Measurements from ENCODE around the gene OR12D3. TPM values are rescaled to one million over a fixed set of nuclear protein-coding genes. Genes with fewer than 3 reads are reported as not detected.

The OR12D3 gene
- total and polyA plus RNA-seq, 10 of the 15 experiments (the other 5 are each of a cell fraction or from before 2014, with no cell fraction given), result not detected

GRCh38 chr6:29325777-29326176 lies 49.3 kb downstream of the OR12D3 start:
- ATAC-seq, result no peak
- no peak overlapping the region for H3K4me2 ChIP-seq (ENCODE audit: control insufficient read depth, insufficient read depth)
- no peaks in the 10 kb centered on the region for H3K4me1 ChIP-seq (ENCODE audit: control insufficient read depth, insufficient read depth, low read length)
- intact Hi-C loops (cut with micrococcal nuclease; ENCODE audit: unreplicated experiment), result no loop called here
- H3K79me2 ChIP-seq (ENCODE audit: control insufficient read depth, insufficient read depth, low read length), result no peaks in the 10 kb centered on the region
- WGBS (ENCODE audit: insufficient coverage, insufficient replicate concordance, low lambda C conversion rate, missing lambda C conversion rate), result 32% methylated on average over 4 of the region's 4 CpGs
- TF ChIP-seq CHD2 (IDR thresholded peaks at IDR 0.05; ENCODE audit: borderline replicate concordance, low read depth, low read length), result no peak
- TF ChIP-seq SIN3A (IDR thresholded peaks at IDR 0.05; ENCODE audit: low read depth, low read length), result no peak
- TF ChIP-seq EGR1 (IDR thresholded peaks at IDR 0.05; ENCODE audit: borderline replicate concordance in 1 of 2, low read depth in 2 of 2, low read length in 2 of 2), result no peak
- no peak for TF ChIP-seq E2F4 (IDR thresholded peaks at IDR 0.05; ENCODE audit: low read depth, low read length)
- TF ChIP-seq TCF3 (IDR thresholded peaks at IDR 0.05; ENCODE audit: borderline replicate concordance, insufficient read depth, low read depth, low read length), result no peak
- TF ChIP-seq, protein P1, sequence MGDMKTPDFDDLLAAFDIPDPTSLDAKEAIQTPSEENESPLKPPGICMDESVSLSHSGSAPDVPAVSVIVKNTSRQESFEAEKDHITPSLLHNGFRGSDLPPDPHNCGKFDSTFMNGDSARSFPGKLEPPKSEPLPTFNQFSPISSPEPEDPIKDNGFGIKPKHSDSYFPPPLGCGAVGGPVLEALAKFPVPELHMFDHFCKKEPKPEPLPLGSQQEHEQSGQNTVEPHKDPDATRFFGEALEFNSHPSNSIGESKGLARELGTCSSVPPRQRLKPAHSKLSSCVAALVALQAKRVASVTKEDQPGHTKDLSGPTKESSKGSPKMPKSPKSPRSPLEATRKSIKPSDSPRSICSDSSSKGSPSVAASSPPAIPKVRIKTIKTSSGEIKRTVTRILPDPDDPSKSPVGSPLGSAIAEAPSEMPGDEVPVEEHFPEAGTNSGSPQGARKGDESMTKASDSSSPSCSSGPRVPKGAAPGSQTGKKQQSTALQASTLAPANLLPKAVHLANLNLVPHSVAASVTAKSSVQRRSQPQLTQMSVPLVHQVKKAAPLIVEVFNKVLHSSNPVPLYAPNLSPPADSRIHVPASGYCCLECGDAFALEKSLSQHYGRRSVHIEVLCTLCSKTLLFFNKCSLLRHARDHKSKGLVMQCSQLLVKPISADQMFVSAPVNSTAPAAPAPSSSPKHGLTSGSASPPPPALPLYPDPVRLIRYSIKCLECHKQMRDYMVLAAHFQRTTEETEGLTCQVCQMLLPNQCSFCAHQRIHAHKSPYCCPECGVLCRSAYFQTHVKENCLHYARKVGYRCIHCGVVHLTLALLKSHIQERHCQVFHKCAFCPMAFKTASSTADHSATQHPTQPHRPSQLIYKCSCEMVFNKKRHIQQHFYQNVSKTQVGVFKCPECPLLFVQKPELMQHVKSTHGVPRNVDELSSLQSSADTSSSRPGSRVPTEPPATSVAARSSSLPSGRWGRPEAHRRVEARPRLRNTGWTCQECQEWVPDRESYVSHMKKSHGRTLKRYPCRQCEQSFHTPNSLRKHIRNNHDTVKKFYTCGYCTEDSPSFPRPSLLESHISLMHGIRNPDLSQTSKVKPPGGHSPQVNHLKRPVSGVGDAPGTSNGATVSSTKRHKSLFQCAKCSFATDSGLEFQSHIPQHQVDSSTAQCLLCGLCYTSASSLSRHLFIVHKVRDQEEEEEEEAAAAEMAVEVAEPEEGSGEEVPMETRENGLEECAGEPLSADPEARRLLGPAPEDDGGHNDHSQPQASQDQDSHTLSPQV (IDR thresholded peaks at IDR 0.05), result no peak
- TF ChIP-seq ZNF207 (IDR thresholded peaks at IDR 0.05; ENCODE audit: borderline replicate concordance), result no peak
- ChIA-PET RAD21 (ENCODE audit: unreplicated experiment) (no interaction called here), CTCF (no interaction called here), POLR2A (no interaction called here), SMC1A (ENCODE audit: uncharacterized antibody, unreplicated experiment) (interaction anchor here (0.7 to 0.8 kb wide), 2 partner anchors 9 to 45 kb away, joined by 3 read pairs; no protein-coding TSS in a partner anchor)
- FAIRE-seq, result no peak
- no peak overlapping the region for H2AFZ ChIP-seq (ENCODE audit: control insufficient read depth, low read depth, low read length)
- no peak for DNase-seq (ENCODE audit: low read depth, low spot score)
- no peak overlapping the region for H3K27ac ChIP-seq (ENCODE audit: control insufficient read depth, insufficient read depth)
- H3K9ac ChIP-seq (ENCODE audit: control insufficient read depth, insufficient read depth, low read length), result no peak overlapping the region
- in situ Hi-C loops (cut with MboI), result no loop called here
- no peaks in the 10 kb centered on the region for H3K27me3 ChIP-seq (replicated peaks in 1 of 2; ENCODE audit: control insufficient read depth in 2 of 2, insufficient read depth in 2 of 2, low read length in 1 of 2)
- H3K4me3 ChIP-seq, result no peak overlapping the region
- no peaks in the 10 kb centered on the region for H3K9me3 ChIP-seq (replicated peaks; ENCODE audit: control insufficient read depth, insufficient read depth, low read length)
- no peaks in the 10 kb centered on the region for H4K20me1 ChIP-seq (ENCODE audit: control insufficient read depth, insufficient read depth)
- BruUV-seq (replicated peaks), result no TSS peak
- H3K36me3 ChIP-seq (ENCODE audit: control insufficient read depth in 2 of 2, insufficient read depth in 2 of 2, low read length in 1 of 2), result no peaks in the 10 kb centered on the region

Other genes with a start within 250 kb of the OR12D3 start
Only the 7 nearest of the 11 such genes appear.
- not detected in 2 replicates for gene OR14J1, start 73.6 kb downstream of the OR12D3 start, total RNA-seq (2014; rRNA removed)
- gene OR14J1, start 73.6 kb downstream of the OR12D3 start, total RNA-seq (2014; rRNA removed; fragmentation: Illumina TruSeq; extraction: Trizol), result not detected in 2 replicates
- not detected in 2 replicates for gene OR14J1, start 73.6 kb downstream of the OR12D3 start, total RNA-seq (2021)
- not detected in 2 replicates for gene OR14J1, start 73.6 kb downstream of the OR12D3 start, polyA plus RNA-seq (2011; rRNA removed)
- gene OR14J1, start 73.6 kb downstream of the OR12D3 start, polyA plus RNA-seq (2014; fragmentation: Illumina TruSeq; extraction: Trizol), result not detected in 2 replicates
- not detected for gene OR14J1, start 73.6 kb downstream of the OR12D3 start, polyA plus RNA-seq (2014; fragmentation: Nextera tagmentation; extraction: Ambion mirVana)
- not detected in 2 replicates for gene OR14J1, start 73.6 kb downstream of the OR12D3 start, polyA plus RNA-seq (2014; rRNA removed)
- not detected for gene OR14J1, start 73.6 kb downstream of the OR12D3 start, polyA plus RNA-seq (2016; fragmentation: Nextera tagmentation; extraction: Ambion mirVana)
- not detected in 2 replicates for gene OR5V1, start 6.4 kb downstream of the OR12D3 start, total RNA-seq (2014; rRNA removed)
- gene OR5V1, start 6.4 kb downstream of the OR12D3 start, total RNA-seq (2014; rRNA removed; fragmentation: Illumina TruSeq; extraction: Trizol), result not detected in 2 replicates
- gene OR5V1, start 6.4 kb downstream of the OR12D3 start, total RNA-seq (2021), result not detected in 2 replicates
- not detected in 2 replicates for gene OR5V1, start 6.4 kb downstream of the OR12D3 start, polyA plus RNA-seq (2011; rRNA removed)
- not detected in 2 replicates for gene OR5V1, start 6.4 kb downstream of the OR12D3 start, polyA plus RNA-seq (2014; fragmentation: Illumina TruSeq; extraction: Trizol)
- gene OR5V1, start 6.4 kb downstream of the OR12D3 start, polyA plus RNA-seq (2014; fragmentation: Nextera tagmentation; extraction: Ambion mirVana), result not detected
- gene OR5V1, start 6.4 kb downstream of the OR12D3 start, polyA plus RNA-seq (2014; rRNA removed), result not detected in 2 replicates
- not detected for gene OR5V1, start 6.4 kb downstream of the OR12D3 start, polyA plus RNA-seq (2016; fragmentation: Nextera tagmentation; extraction: Ambion mirVana)
- not detected in 2 replicates for gene OR12D2, start 20.3 kb upstream of the OR12D3 start, total RNA-seq (2014; rRNA removed)
- gene OR12D2, start 20.3 kb upstream of the OR12D3 start, total RNA-seq (2014; rRNA removed; fragmentation: Illumina TruSeq; extraction: Trizol), result not detected in 2 replicates
- gene OR12D2, start 20.3 kb upstream of the OR12D3 start, total RNA-seq (2021), result not detected in 2 replicates
- gene OR12D2, start 20.3 kb upstream of the OR12D3 start, polyA plus RNA-seq (2011; rRNA removed), result not detected in 2 replicates
- not detected in 2 replicates for gene OR12D2, start 20.3 kb upstream of the OR12D3 start, polyA plus RNA-seq (2014; fragmentation: Illumina TruSeq; extraction: Trizol)
- gene OR12D2, start 20.3 kb upstream of the OR12D3 start, polyA plus RNA-seq (2014; fragmentation: Nextera tagmentation; extraction: Ambion mirVana), result not detected
- not detected in 2 replicates for gene OR12D2, start 20.3 kb upstream of the OR12D3 start, polyA plus RNA-seq (2014; rRNA removed)
- not detected for gene OR12D2, start 20.3 kb upstream of the OR12D3 start, polyA plus RNA-seq (2016; fragmentation: Nextera tagmentation; extraction: Ambion mirVana)
- not detected in 2 replicates for gene OR12D1, start 39.6 kb upstream of the OR12D3 start, total RNA-seq (2014; rRNA removed)
- gene OR12D1, start 39.6 kb upstream of the OR12D3 start, total RNA-seq (2014; rRNA removed; fragmentation: Illumina TruSeq; extraction: Trizol), result not detected in 2 replicates
- not detected in 2 replicates for gene OR12D1, start 39.6 kb upstream of the OR12D3 start, total RNA-seq (2021)
- not detected in 2 replicates for gene OR12D1, start 39.6 kb upstream of the OR12D3 start, polyA plus RNA-seq (2011; rRNA removed)
- gene OR12D1, start 39.6 kb upstream of the OR12D3 start, polyA plus RNA-seq (2014; fragmentation: Illumina TruSeq; extraction: Trizol), result not detected in 2 replicates
- gene OR12D1, start 39.6 kb upstream of the OR12D3 start, polyA plus RNA-seq (2014; fragmentation: Nextera tagmentation; extraction: Ambion mirVana), result not detected
- gene OR12D1, start 39.6 kb upstream of the OR12D3 start, polyA plus RNA-seq (2014; rRNA removed), result not detected in 2 replicates
- gene OR12D1, start 39.6 kb upstream of the OR12D3 start, polyA plus RNA-seq (2016; fragmentation: Nextera tagmentation; extraction: Ambion mirVana), result not detected
- gene OR10C1, start 64.0 kb upstream of the OR12D3 start, total RNA-seq (2014; rRNA removed), result not detected in 2 replicates
- not detected in 2 replicates for gene OR10C1, start 64.0 kb upstream of the OR12D3 start, total RNA-seq (2014; rRNA removed; fragmentation: Illumina TruSeq; extraction: Trizol)
- not detected in 2 replicates for gene OR10C1, start 64.0 kb upstream of the OR12D3 start, total RNA-seq (2021)
- gene OR10C1, start 64.0 kb upstream of the OR12D3 start, polyA plus RNA-seq (2011; rRNA removed), result not detected in 2 replicates
- gene OR10C1, start 64.0 kb upstream of the OR12D3 start, polyA plus RNA-seq (2014; fragmentation: Illumina TruSeq; extraction: Trizol), result not detected in 2 replicates
- gene OR10C1, start 64.0 kb upstream of the OR12D3 start, polyA plus RNA-seq (2014; fragmentation: Nextera tagmentation; extraction: Ambion mirVana), result not detected
- not detected in 2 replicates for gene OR10C1, start 64.0 kb upstream of the OR12D3 start, polyA plus RNA-seq (2014; rRNA removed)
- not detected for gene OR10C1, start 64.0 kb upstream of the OR12D3 start, polyA plus RNA-seq (2016; fragmentation: Nextera tagmentation; extraction: Ambion mirVana)
- not detected in 2 replicates for gene OR11A1, start 81.8 kb upstream of the OR12D3 start, total RNA-seq (2014; rRNA removed)
- not detected in 2 replicates for gene OR11A1, start 81.8 kb upstream of the OR12D3 start, total RNA-seq (2014; rRNA removed; fragmentation: Illumina TruSeq; extraction: Trizol)
- not detected in 2 replicates for gene OR11A1, start 81.8 kb upstream of the OR12D3 start, total RNA-seq (2021)
- not detected in 2 replicates for gene OR11A1, start 81.8 kb upstream of the OR12D3 start, polyA plus RNA-seq (2011; rRNA removed)
- not detected in 2 replicates for gene OR11A1, start 81.8 kb upstream of the OR12D3 start, polyA plus RNA-seq (2014; fragmentation: Illumina TruSeq; extraction: Trizol)
- gene OR11A1, start 81.8 kb upstream of the OR12D3 start, polyA plus RNA-seq (2014; fragmentation: Nextera tagmentation; extraction: Ambion mirVana), result not detected
- gene OR11A1, start 81.8 kb upstream of the OR12D3 start, polyA plus RNA-seq (2014; rRNA removed), result not detected in 2 replicates
- not detected for gene OR11A1, start 81.8 kb upstream of the OR12D3 start, polyA plus RNA-seq (2016; fragmentation: Nextera tagmentation; extraction: Ambion mirVana)
- not detected in 2 replicates for gene OR2H1, start 81.9 kb upstream of the OR12D3 start, total RNA-seq (2014; rRNA removed)
- not detected in 2 replicates for gene OR2H1, start 81.9 kb upstream of the OR12D3 start, total RNA-seq (2014; rRNA removed; fragmentation: Illumina TruSeq; extraction: Trizol)
- gene OR2H1, start 81.9 kb upstream of the OR12D3 start, total RNA-seq (2021), result not detected in 2 replicates
- not detected in 2 replicates for gene OR2H1, start 81.9 kb upstream of the OR12D3 start, polyA plus RNA-seq (2011; rRNA removed)
- gene OR2H1, start 81.9 kb upstream of the OR12D3 start, polyA plus RNA-seq (2014; fragmentation: Illumina TruSeq; extraction: Trizol), result not detected in 2 replicates
- gene OR2H1, start 81.9 kb upstream of the OR12D3 start, polyA plus RNA-seq (2014; fragmentation: Nextera tagmentation; extraction: Ambion mirVana), result not detected
- gene OR2H1, start 81.9 kb upstream of the OR12D3 start, polyA plus RNA-seq (2014; rRNA removed), result not detected in 2 replicates
- not detected for gene OR2H1, start 81.9 kb upstream of the OR12D3 start, polyA plus RNA-seq (2016; fragmentation: Nextera tagmentation; extraction: Ambion mirVana)